ENCODE measurements around the gene C1QTNF8. TPM values are rescaled to one million over a fixed set of nuclear protein-coding genes. Genes with fewer than 3 reads are reported as not detected.

Gene C1QTNF8
- total RNA-seq, 1 experiment from 2014 or later, result 0.39 TPM

DNA sequence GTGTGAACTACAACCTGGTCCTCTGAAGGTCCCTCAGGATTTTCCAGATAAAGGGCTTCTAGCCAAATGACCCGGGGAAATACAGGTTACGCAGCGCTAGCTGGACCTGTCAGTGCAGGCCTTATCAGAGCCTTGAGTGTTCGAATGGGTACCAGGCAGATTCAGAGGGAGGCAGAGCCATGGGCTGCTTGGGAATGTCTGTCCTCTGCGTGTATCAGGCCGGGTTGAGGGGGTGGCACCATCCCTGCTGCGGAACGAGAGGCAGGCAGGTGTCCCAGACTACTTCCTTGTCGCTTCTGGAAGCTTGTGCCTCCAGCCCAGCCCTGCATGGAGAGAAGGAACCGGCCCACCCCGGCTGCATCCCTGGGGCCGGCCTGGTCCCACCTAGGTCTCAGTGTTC, 57.1 kb downstream of the C1QTNF8 start:
- DNase-seq (ENCODE audit: low read depth, low spot score) (no peak), ATAC-seq (no peak)
- H3K4me3 ChIP-seq (ENCODE audit: low read depth in 2 of 2, low read length in 2 of 2), result no peak overlapping the region
- intact Hi-C loops (cut with micrococcal nuclease; ENCODE audit: unreplicated experiment) (no loop called here), in situ Hi-C loops (cut with HindIII; ENCODE audit: low pct_unique_long_range_greater_than_20kb, low sequenced_read_pairs) (no loop called here)
- BruUV-seq (replicated peaks), result no TSS peak
- peaks cover 16% of the 10 kb centered on the region for H3K4me1 ChIP-seq (ENCODE audit: control insufficient read depth, insufficient read depth, low read length)
- ChIA-PET CTCF (no interaction called here), POLR2A (no interaction called here)
- H3K9me3 ChIP-seq (ENCODE audit: control insufficient read depth, insufficient read depth, low read depth, low read length), result no peaks in the 10 kb centered on the region
- H3K36me3 ChIP-seq (ENCODE audit: control insufficient read depth, insufficient read depth, low read length), result no peaks in the 10 kb centered on the region
- H3K27me3 ChIP-seq (ENCODE audit: control insufficient read depth, insufficient read depth, low read length), result no peaks in the 10 kb centered on the region
- no peak for TF ChIP-seq SIN3A (IDR thresholded peaks at IDR 0.05; ENCODE audit: borderline replicate concordance, insufficient read depth, low read depth, low read length)
- no peak for TF ChIP-seq TCF7L2 (IDR thresholded peaks at IDR 0.05; ENCODE audit: low read depth, low read length)
- TF ChIP-seq, protein P1, sequence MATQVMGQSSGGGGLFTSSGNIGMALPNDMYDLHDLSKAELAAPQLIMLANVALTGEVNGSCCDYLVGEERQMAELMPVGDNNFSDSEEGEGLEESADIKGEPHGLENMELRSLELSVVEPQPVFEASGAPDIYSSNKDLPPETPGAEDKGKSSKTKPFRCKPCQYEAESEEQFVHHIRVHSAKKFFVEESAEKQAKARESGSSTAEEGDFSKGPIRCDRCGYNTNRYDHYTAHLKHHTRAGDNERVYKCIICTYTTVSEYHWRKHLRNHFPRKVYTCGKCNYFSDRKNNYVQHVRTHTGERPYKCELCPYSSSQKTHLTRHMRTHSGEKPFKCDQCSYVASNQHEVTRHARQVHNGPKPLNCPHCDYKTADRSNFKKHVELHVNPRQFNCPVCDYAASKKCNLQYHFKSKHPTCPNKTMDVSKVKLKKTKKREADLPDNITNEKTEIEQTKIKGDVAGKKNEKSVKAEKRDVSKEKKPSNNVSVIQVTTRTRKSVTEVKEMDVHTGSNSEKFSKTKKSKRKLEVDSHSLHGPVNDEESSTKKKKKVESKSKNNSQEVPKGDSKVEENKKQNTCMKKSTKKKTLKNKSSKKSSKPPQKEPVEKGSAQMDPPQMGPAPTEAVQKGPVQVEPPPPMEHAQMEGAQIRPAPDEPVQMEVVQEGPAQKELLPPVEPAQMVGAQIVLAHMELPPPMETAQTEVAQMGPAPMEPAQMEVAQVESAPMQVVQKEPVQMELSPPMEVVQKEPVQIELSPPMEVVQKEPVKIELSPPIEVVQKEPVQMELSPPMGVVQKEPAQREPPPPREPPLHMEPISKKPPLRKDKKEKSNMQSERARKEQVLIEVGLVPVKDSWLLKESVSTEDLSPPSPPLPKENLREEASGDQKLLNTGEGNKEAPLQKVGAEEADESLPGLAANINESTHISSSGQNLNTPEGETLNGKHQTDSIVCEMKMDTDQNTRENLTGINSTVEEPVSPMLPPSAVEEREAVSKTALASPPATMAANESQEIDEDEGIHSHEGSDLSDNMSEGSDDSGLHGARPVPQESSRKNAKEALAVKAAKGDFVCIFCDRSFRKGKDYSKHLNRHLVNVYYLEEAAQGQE (IDR thresholded peaks at IDR 0.05; ENCODE audit: insufficient read depth in 1 of 2, low read depth in 2 of 2, low read length in 1 of 2), result no peak
- no peak for TF ChIP-seq POLR2AphosphoS5 (IDR thresholded peaks at IDR 0.05; ENCODE audit: low read depth, low read length)
- TF ChIP-seq, protein P2, sequence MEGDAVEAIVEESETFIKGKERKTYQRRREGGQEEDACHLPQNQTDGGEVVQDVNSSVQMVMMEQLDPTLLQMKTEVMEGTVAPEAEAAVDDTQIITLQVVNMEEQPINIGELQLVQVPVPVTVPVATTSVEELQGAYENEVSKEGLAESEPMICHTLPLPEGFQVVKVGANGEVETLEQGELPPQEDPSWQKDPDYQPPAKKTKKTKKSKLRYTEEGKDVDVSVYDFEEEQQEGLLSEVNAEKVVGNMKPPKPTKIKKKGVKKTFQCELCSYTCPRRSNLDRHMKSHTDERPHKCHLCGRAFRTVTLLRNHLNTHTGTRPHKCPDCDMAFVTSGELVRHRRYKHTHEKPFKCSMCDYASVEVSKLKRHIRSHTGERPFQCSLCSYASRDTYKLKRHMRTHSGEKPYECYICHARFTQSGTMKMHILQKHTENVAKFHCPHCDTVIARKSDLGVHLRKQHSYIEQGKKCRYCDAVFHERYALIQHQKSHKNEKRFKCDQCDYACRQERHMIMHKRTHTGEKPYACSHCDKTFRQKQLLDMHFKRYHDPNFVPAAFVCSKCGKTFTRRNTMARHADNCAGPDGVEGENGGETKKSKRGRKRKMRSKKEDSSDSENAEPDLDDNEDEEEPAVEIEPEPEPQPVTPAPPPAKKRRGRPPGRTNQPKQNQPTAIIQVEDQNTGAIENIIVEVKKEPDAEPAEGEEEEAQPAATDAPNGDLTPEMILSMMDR (IDR thresholded peaks at IDR 0.05), result no peak
- no peak overlapping the region for H3K27ac ChIP-seq (ENCODE audit: low read length)

Other genes with a start within 250 kb of the C1QTNF8 start
- gene LMF1, start 125.3 kb downstream of the C1QTNF8 start, total RNA-seq (2021; ENCODE audit: unreplicated experiment), result 24.3 TPM
- gene SOX8, start 114.5 kb downstream of the C1QTNF8 start, total RNA-seq (2021; ENCODE audit: unreplicated experiment), result 1.8 TPM
- gene SSTR5, start 23.5 kb downstream of the C1QTNF8 start, total RNA-seq (2021; ENCODE audit: unreplicated experiment), result 2.8 TPM
- 31.1 TPM for gene CACNA1H, start 56.9 kb upstream of the C1QTNF8 start, total RNA-seq (2021; ENCODE audit: unreplicated experiment)
- 4.6 TPM for gene TPSG1, start 129.0 kb upstream of the C1QTNF8 start, total RNA-seq (2021; ENCODE audit: unreplicated experiment)
- gene TPSB2, start 133.9 kb upstream of the C1QTNF8 start, total RNA-seq (2021; ENCODE audit: unreplicated experiment), result 0.57 TPM
- gene TPSAB1, start 144.5 kb upstream of the C1QTNF8 start, total RNA-seq (2021; ENCODE audit: unreplicated experiment), result not detected
- gene TPSD1, start 159.8 kb upstream of the C1QTNF8 start, total RNA-seq (2021; ENCODE audit: unreplicated experiment), result 0.26 TPM
- gene UBE2I, start 213.4 kb upstream of the C1QTNF8 start, total RNA-seq (2021; ENCODE audit: unreplicated experiment), result 198 TPM
- gene BAIAP3, start 237.4 kb upstream of the C1QTNF8 start, total RNA-seq (2021; ENCODE audit: unreplicated experiment), result 9.4 TPM